Activated B cell treated with CpG ODN at 0.5 μM for 24 hours (primary cell): ENCODE results near the gene TMEM11. TPM values are rescaled to one million over a fixed set of nuclear protein-coding genes. Genes with fewer than 3 reads are reported as not detected.
A peak's percentile ranks its signal among the peaks of the same experiment; 100 is the strongest.

ENCODE experiments used
- ATAC-seq: fragments of 200-7000 bp; cut with Tn5 transposase; one replicate; pipeline ENCODE4 v1.10.0; 2021; ENCODE audit warnings: low read depth, mild to moderate bottlenecking, moderate library complexity
- CTCF ChIA-PET: fragments of 350-600 bp; sonication (Branson Sonifier 250); formaldehyde crosslinking; loops from one replicate; lab custom pipeline; 2021; ENCODE audit warnings: antibody characterized with exemption; lab: Charles Lee
- POLR2A ChIA-PET: fragments of 350-600 bp; sonication (Branson Sonifier 250); formaldehyde crosslinking; loops from one replicate; lab custom pipeline; 2021; ENCODE audit warnings: antibody characterized with exemption; lab: Charles Lee
- DNase-seq: peaks from one replicate; pipeline ENCODE4 v3.0.0; 2022
- H3K27ac Mint-ChIP-seq: one replicate; pipeline ENCODE4 v1.8.0; 2020; ENCODE audit warnings: mixed read lengths
- H3K27me3 Mint-ChIP-seq: one replicate; pipeline ENCODE4 v1.8.0; 2021; ENCODE audit warnings: mixed read lengths
- H3K36me3 Mint-ChIP-seq: one replicate; pipeline ENCODE4 v1.8.0; 2021; ENCODE audit warnings: low read depth, mixed read lengths
- H3K4me1 Mint-ChIP-seq: one replicate; pipeline ENCODE4 v1.8.0; 2021; ENCODE audit warnings: mixed read lengths
- H3K4me3 Mint-ChIP-seq: one replicate; pipeline ENCODE4 v1.8.0; 2020; ENCODE audit warnings: mild to moderate bottlenecking, mixed read lengths
- H3K9me3 Mint-ChIP-seq: one replicate; pipeline ENCODE4 v1.8.0; 2020; ENCODE audit warnings: mixed read lengths
- CTCF ChIP-seq: fragments of 200-600 bp; IDR thresholded peaks from one replicate; pipeline ENCODE4 v1.8.0; 2022; ENCODE audit warnings: antibody characterized with exemption, mild to moderate bottlenecking
- intact Hi-C: fragments of 100-400 bp; cut with micrococcal nuclease; formaldehyde crosslinking; loops from one replicate; pipeline ENCODE4 v1.15.1; 2024
- total RNA-seq: library from RNA; stranded (reverse); gene quantifications from 2 replicates; pipeline ENCODE4 v1.2.3, GENCODE V29; 2022

Gene TMEM11
- total RNA-seq, result 21.2 and 22.2 TPM in 2 replicates

- DNase-seq (peak; percentile 97), ATAC-seq (peak; percentile 93)
- intact Hi-C loops, result loop anchor here (1.0 to 5.0 kb wide), 8 partner anchors 39 to 1057 kb away; partner anchors contain the start of genes DHRS7B, NATD1 and USP22
- peak within 1 kb of the TSS; percentile 90 for H3K27ac Mint-ChIP-seq
- H3K36me3 Mint-ChIP-seq, result peaks cover 15% of the 10 kb centered on the region
- H3K4me3 Mint-ChIP-seq, result peak within 1 kb of the TSS; percentile 89
- no peak for TF ChIP-seq CTCF
- H3K4me1 Mint-ChIP-seq, result peaks cover 48% of the 10 kb centered on the region
- no peaks in the 10 kb centered on the region for H3K9me3 Mint-ChIP-seq
- ChIA-PET CTCF (interaction anchor here (1.2 to 1.6 kb wide), 2 partner anchors 95 kb away, joined by 4 to 5 read pairs; no protein-coding TSS in a partner anchor), POLR2A (interaction anchor here (0.5 to 3.2 kb wide), 7 partner anchors 39 to 175 kb away, joined by 3 to 20 read pairs (median 6); partner anchors contain the start of genes NATD1 and USP22)
- H3K27me3 Mint-ChIP-seq, result no peaks in the 10 kb centered on the region
Observed at GRCh38 chr17:21214015-21214776, at the start of gene TMEM11. Gene TMEM11 (minus strand): TSS chr17:21214161. CDS start chr17:21214152, 9 bp downstream.

DNA sequence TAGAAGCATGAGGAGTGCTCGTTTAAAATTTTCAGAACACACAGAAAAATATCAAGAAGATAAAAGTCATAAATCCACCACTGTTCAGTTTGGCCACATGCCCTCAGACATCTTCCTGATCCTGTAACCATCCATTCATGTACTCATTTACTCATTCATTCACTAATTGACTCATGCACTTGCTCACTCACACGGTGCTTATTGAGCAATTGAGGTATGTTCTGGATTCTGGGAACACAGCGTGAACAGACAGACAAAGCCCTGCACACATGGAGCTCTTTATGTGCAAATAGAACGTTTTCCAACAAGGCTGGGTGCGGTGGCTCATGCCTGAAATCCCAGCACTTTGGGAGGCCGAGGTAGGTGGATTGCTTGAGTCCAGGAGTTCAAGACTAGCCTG lies 49.4 kb upstream of the TMEM11 start:
- H3K4me1 Mint-ChIP-seq, result peaks cover 12% of the 10 kb centered on the region
- no peaks in the 10 kb centered on the region for H3K9me3 Mint-ChIP-seq
- no peaks in the 10 kb centered on the region for H3K27me3 Mint-ChIP-seq
- TF ChIP-seq CTCF, result no peak
- ChIA-PET CTCF (no interaction called here), POLR2A (interaction anchor here (1.0 kb wide), 1 partner anchor 12 kb away, joined by 3 read pairs; no protein-coding TSS in a partner anchor)
- DNase-seq, result no peak
- intact Hi-C loops, result no loop called here
- H3K4me3 Mint-ChIP-seq, result no peak overlapping the region
- ATAC-seq, result no peak
- no peak overlapping the region for H3K27ac Mint-ChIP-seq
- H3K36me3 Mint-ChIP-seq, result no peaks in the 10 kb centered on the region

- peaks cover 3% of the 10 kb centered on the region for H3K4me1 Mint-ChIP-seq
- CTCF ChIA-PET, result no interaction called here
Observed at GRCh38 chr17:21262259-21262993, 48.5 kb upstream of the TMEM11 start.

DNA sequence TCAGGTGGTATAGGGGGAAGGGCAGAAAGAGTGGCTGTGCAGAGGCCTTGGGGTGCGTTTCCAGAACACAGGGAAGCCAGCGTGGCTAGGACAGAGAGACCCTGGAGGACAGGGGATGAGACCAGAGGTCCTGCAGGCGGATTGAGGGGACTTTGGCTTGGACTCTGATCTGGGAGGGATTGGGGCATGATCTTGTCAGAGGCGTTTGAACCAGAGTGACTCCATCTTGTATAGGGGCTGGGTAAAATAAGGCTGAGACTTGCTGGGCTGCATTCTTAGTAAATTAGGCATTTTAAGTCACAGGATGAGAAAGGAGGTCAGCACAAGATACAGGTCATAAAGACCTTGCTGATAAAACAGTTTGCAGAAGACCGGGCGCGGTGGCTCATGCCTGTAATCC lies 44.6 kb upstream of the TMEM11 start:
- intact Hi-C loops, result no loop called here
- DNase-seq (no peak), ATAC-seq (no peak)
- Mint-ChIP-seq H3K27me3 (no peaks in the 10 kb centered on the region), H3K4me1 (peaks cover 9% of the 10 kb centered on the region), H3K36me3 (no peaks in the 10 kb centered on the region), H3K9me3 (no peaks in the 10 kb centered on the region), H3K27ac (no peak overlapping the region), H3K4me3 (no peak overlapping the region)
- TF ChIP-seq CTCF, result no peak
- ChIA-PET POLR2A (interaction anchor here (0.8 to 1.2 kb wide), 2 partner anchors 15 to 29 kb away, joined by 3 to 4 read pairs; no protein-coding TSS in a partner anchor), CTCF (interaction anchor here (0.7 kb wide), 1 partner anchor 14 kb away, joined by 3 read pairs; no protein-coding TSS in a partner anchor)

More at GRCh38 chr17:21262259-21262993, 48.5 kb upstream of the TMEM11 start:
- no peak for TF ChIP-seq CTCF
- intact Hi-C loops, result no loop called here
- Mint-ChIP-seq H3K27ac (no peak overlapping the region), H3K9me3 (no peaks in the 10 kb centered on the region), H3K27me3 (no peaks in the 10 kb centered on the region), H3K4me3 (no peak overlapping the region), H3K36me3 (no peaks in the 10 kb centered on the region)
- POLR2A ChIA-PET, result no interaction called here
- no peak for DNase-seq
- no peak for ATAC-seq
